Measurements from ENCODE around the gene CAMSAP1.

The CAMSAP1 gene

DNA sequence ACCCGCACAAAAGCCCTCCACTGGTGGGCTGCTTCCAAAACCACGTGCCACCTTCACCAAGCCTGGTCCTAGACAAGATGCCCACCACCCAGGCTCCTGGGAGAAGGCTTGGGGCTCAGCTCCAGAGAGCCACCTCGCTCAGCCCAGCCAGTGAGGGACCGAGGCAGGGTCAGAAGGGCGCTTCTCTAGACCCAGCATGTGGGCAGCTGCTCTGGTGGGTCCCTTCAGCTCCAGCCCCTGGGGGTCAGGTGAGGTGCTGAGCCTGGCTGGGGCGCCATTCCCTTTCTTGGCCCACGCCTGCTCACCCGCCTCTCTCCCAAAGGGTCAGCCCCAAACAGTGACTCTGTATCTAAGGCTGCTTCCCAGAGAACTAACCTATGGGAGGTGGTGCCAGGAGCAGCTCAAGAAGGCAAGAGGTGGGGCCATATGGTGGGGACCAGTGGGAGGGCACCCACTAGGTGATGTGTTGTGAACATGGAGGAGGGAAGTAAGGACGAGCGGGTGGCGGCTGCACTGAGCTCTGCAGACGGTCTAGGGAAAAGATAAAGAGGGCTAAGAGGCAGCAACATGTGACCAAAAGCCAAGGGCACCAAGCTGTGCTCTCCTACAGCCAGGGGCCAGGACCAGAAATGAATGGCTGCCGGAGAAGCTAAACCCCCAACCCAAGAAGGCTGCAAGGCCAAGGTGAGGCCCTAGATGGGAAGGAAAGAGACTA, 79.3 kb downstream of the CAMSAP1 start:
- no peak for DNase-seq

DNA sequence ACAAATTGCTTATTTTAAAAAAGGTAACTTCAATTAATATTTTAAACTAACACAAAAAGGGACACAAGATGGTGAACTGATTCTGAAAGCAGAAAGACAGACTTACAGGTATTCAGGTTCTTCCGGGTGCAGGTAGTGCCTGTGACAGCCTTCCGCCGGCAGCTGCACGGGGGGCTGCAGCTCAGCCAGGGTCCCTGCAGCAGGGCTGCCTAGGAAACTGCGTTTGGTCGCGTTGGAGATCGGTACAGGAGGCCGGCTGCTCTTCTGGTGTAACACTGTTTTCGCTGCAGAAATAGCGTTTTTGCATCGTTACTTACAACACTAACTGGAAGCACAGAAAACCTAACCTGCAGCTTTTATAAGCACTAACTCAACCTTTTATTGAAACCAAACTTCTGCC, 80.0 kb downstream of the CAMSAP1 start:
- DNase-seq = no peak

DNA sequence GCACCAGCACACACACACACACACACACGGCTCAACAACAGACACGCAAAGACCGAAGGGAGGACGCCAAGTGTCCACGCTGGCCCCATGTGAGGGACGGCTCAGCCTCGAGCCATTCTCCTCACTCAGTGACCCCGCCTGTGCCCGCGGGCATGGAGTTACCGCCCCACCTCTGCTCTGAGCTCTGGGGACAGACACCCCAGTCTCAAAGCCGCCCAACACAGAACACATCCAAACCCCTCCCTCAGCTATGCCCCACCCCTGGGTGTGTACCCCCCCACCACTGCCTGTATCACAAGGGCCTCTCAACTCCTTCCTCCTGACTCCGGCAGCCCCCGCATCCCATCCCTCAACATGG, 81.2 kb downstream of the CAMSAP1 start:
- no peak for DNase-seq

DNA sequence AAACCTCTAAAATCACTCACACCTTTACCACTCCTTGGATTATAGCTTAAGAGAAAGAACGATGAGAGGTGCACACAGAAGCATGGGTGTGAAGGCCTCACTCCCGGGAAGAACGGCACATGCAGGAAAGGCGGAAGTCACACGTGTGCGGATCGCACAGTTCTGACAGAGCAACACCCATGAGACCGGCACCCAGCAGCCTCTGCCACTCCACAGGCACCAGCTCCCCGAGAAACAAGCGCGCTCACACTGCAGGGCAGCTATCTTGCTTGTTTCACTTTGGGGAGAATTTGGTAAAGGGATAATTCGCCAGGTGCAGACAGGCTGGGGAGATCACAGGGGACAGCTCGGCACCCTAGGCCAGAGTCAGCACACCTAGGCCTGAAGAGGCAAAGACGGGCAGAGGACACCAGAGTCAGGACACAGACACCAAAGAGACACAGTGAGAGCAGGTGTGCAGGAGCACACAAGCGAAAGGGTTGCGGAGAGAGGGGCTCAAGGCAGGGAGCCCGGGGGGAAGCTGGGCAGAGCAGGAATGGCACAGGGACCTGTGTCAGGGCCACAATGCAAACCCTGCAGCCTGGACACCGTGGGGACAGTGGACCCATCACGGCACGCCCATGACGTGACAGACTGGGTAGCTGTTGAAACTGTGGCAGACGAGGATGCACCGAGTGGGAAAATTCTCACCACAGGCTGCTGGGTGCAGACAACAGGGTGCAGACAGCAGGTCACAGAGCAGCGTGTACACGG, 81.7 kb downstream of the CAMSAP1 start:
- no peak for DNase-seq

DNA sequence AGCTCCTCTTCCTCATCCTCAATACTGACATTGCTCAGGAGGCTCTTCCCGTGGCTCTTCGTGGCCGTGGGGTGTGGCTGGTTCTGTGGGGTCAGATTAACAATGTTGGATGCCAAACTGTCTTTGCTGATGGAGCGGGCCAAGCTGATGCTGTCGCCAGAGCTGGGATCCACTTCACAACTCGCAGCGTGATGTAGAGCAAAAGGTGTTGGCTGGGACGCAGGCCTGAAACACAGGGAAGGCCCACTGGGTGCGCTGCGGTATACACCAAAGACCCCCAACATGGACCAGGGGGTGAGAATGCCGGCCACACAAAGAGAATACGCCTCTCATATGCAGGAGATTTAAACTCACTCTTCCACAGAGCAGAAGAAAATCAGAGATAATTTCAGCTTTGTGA, 84.3 kb downstream of the CAMSAP1 start:
- no peak for DNase-seq

DNA sequence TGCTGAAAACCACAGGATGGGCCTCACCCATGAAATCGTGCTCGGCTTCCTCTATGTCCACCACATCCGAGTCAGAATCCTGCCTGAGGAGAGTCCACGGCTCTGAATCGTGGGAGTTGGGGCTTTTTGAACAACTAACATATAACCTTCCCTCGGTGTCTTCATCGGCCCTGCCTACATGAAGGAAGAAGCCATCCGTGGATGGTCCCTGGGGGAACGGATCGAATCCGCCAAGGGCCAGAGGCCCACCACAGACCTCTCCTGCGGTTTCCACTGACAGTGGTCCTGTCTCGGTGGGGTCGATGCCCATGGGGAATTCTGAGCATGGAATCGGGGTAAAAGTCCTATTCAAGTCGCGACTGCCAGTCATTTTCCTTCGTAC, 85.0 kb downstream of the CAMSAP1 start:
- DNase-seq = no peak

DNA sequence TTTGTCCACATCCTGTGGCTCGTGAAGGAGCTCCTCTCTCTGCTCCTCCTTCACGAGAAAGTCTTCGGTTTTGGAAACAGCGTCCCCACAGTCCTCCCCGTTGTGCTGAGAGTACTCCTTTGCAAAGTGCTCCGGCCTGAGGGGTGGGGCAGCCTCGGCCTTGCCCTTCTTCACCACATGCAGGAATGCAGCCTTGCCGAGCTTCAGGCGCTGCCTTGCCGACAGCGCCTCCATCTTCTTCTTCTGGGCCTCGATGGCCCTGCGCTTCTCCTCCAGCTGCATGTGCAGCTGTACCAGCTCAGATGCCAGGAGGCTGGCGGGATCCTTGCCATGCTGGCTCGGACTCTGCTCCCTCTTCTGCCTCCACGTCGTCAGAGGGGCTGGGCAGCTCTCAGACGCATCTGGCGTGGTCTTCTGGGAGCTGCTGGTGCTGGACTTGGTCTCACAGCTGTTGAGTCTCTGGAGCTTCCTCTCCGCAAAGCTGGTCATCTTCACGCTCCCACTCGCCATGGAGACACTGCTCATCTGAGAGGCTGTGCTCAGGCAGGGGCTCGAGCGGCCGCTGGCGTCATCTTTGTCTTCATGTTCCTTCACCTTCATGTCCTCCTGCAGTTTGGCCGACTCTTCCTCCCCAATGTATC, 85.5 kb downstream of the CAMSAP1 start:
- no peak for DNase-seq

DNA sequence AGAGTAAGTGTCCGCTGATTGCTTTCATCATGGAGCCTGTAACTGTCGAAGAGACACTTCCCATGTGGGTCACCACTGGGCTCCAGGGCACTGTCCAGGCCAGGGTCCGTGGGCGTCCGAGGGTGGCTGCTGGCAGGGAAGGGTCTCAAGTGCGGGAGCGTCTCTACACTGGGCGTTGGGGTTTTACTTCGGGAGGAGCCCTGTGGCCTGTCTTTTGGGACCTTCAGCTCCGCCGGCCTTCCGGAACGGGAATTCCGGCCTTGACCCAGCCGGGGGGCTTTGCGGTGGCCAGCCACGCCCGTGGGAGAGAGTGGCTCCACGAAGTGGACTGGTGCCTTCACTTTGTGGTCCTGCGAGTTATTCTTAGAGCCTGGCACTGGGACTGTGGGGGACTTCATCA, 86.2 kb downstream of the CAMSAP1 start:
- no peak for DNase-seq

DNA sequence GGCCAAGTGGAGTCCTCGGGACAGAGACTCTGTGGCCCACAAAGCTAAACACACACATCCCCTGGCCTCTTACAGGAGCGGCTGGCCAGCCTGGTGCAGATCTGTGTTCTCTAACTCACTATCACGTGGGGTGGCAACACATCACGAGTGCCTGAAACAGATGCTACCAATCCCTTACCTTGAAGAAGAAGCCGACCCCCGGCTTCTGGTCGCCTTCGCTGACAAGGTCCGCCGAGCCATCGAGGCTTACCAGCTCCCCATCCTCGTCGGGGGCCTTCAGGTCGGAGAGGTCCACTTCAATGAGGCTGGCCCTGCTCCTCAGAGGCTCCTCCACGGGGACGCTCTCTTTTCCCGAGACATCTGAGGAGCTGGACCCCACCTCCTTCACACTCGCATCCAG, 86.7 kb downstream of the CAMSAP1 start:
- no peak for DNase-seq

DNA sequence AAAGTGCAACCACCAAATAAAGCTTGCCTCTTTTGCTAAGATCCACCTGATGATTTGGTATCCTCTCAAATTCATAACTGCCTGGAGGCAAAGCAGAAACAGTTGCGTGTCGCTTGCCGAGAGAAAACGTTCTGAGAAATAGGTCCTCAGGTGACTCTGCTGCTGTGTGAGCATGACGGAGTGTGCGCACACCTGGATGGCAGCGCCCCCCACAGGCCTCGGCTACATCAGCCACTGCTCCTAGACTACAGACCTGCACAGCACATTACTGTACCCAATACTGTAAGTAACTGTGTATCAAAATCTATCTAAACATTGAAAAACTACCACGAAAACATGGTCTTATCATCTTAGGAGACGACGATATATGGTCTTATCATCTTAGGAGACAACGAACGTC, 87.4 kb downstream of the CAMSAP1 start:
- DNase-seq = no peak

DNA sequence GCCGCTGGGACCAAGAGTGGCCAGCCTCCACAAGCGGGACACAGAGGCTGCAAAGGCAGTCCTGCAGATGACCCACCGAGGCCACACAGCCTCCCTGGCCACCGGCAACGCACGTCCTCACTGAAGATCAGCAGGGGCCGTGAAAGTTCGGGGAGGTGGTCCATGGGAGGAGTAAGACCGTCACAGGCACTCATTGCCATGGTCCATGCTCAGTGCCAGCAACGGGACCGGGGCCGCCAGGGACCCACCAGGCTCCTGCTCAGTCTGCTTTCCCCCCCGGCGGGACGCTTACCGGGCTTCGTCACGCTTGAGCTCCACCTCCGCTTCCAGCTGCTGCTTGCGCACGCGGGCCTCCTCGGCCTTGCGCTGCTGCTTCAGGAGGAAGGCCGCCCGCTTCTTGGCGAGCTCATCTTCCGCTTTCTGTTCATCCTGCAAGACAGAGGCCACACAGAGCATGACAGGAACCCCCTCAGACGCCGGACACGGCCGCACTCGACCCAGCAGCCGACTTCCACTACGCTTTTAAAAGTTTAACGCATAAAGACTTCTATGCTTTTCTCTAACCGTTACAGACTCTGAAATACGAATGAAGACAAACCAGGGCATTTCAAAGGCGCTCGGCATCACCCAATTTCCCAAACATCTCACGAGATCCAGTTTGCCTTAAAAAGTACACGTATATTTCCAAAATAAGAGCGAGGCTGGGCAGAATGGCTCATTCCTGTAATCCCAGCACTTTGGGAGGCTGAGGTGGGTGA, 88.4 kb downstream of the CAMSAP1 start:
- no peak for DNase-seq

DNA sequence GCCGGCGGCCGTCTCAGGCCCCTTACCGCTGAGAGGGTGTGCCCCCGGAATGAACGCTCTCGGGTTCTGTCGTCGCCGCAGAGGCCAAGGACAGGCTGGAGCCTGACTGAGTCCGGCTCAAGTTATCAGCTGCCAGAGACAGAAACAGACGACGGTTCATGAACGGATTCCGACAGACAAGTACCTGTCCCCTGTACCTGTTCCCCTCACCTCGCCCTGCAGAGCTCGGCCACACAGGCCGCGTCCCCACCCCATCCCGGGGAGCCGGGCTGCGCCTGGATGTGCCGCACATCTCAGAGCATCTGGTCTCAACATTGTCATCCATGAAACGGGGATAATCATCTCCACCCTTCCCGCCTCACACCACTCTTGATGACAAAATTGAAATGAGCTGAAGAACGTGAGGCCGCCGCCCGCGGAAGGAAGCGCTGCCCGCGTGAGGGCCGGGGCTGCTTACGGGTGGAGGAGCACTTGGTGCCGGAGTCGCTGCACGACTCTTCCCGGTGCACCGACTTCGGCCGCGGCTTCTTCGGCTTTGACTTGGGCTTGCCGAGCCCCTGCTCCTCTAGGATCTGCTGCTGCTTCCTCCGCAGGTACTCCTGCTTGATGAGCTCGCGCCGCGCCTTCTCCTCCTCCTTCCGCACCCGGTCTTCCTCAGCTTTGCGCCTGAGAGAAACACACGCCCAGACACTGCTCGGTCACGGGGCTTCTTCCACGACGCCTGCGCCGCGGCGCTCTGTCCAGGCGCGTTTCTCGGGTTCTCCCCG, 89.2 kb downstream of the CAMSAP1 start:
- DNase-seq = no peak

DNA sequence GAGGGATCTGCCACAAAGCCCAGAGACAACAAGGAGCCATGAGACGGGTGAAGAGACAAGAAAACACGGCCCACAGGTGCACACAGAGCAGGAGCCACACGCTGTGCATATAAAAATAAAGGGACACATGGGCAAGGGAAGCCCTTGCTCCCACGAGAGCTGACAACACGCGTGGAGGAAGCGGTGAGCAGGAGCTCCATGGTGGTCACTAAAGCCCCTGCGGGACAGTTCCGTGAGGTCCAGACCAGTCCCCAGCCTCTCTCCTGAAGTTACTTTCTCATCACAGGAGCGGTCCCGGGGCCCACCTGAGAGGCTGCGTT, 90.7 kb downstream of the CAMSAP1 start:
- no peak for DNase-seq

DNA sequence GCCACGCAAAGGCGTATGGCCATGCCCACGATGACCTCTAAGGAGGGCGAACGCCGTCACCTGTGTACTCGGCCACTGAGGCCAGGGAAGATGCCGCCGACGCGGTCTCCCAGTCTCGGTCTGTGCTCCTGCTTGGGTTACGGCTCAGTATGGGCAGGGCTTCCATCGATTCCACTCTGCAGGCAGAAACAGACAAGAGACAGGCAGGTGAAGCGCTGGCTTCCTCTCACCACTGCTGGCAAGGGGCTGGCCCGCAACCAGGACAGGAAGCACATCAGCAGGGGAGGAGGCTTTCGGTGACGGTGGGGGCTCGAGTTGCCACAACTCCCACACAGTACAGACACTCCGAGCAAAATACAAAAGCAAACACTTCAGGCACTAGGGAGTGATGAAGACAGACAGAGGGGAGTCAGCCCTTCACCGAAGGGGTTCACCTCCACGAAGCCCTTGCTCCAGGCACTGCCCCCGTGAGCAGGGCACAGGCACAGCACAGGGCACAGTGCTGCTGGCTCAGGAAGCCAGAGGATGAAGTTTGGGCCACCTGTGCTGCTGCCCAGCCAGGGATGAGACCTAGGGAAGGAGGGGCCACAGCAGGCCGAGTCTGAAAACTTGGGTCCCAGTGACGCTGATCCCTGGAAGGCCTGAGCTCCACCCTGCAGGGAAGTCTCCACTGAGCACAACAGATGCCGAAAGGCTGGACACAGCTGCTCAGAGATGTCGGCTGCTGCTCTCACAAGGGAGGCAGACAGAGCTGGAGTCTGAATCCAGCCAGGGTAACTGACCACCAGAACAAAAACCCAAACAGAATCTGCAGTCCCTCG, 91.3 kb downstream of the CAMSAP1 start:
- no peak for DNase-seq

DNA sequence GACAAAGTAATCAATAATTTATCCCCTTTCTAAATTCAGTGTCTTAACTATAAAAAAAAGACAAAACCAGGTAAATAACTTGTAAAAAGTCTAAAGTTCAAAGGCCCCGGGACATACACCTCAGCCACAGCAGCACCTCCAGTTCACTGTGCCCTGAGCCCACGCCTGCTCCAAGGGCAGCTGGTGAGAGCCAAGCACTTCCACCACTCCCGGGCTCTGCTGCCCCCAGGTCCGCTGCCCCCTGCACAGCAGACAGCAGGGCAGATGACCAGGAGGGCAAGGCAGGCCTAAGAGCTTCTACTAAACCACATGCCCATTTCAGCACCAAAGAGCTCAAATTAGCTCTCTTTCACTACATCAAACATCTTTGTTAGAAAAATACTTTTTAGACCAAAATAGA, 91.9 kb downstream of the CAMSAP1 start:
- no peak for DNase-seq

DNA sequence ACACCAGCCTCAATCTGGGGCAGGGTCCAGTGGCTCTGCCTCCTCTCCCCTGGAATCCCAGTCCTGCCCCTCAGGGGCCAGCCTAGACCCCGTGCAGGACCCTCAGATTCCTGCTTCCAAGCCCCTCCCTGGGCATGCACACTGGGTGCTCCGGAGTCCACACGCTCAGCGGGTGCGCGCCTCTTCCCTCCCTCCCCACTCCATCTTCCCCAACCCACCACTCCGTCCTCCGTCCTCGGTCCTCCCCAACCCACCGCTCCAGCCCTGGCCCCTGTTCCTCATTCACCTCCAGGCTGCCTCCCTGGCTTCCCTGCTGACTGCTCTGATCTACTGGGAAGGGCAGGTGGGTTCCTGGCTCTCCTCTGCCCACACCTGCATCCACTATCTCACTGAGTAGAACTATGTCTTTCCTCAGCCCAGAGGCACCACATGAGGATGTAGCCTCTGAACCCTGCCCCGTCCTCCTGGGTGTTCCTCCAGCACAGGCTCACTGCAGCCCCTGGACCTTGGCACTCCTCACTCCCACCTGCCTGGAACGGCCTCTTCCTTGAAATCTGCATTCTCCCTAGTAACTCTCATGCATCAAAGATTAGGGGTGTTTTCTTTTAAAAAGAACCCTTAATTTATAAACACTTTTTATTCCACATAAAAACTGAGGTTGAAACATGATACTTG, 92.8 kb downstream of the CAMSAP1 start:
- no peak for DNase-seq

DNA sequence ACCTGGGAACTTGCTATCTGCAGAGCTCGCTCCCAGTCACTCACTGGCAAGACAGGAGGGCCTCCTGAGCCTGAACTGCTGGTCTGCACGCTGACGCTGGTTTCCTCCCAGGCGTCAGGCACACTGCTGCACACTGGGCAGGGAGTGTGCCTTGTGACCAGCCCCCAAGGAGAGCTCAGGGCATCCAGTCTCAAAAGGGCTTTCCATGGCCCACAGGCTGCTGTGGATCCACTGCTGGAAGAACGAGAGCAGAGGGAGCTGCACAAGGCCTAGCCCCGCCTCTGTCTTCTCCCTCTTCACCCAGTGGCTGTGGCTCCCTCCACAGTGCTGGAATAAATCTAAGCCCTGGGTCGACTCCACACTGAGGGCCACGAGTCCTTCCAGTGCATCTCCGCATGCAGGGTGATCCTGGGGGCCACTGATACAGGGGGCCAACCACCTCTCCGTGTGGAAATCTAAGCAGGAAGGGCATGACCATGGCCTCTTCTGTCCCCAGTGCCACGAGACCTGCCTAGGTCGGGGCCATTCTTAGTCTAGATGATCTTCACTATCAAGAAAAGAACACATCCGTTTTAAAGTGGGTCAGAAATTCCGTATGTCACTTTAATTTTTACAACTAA, 93.6 kb downstream of the CAMSAP1 start:
- no peak for DNase-seq

DNA sequence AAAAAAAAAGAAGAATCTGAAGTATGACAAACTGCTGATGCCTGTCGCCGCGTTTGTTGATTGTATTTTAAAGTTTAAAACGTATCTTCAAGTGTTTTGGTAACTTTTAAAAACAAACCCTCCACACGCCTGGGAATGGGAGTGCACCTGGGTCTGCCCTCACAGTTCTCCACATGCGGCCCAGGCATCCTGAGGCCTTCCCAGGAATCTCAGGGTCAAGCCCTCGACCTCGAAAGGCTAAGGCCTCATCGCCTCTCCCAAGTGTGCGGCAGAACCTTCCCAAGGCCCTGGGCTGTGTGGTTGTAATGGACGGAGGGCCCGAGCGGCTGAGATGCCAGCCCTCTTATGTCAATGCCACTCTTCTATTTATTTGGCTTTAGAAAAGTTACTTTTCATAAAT, 94.4 kb downstream of the CAMSAP1 start:
- no peak for DNase-seq

DNA sequence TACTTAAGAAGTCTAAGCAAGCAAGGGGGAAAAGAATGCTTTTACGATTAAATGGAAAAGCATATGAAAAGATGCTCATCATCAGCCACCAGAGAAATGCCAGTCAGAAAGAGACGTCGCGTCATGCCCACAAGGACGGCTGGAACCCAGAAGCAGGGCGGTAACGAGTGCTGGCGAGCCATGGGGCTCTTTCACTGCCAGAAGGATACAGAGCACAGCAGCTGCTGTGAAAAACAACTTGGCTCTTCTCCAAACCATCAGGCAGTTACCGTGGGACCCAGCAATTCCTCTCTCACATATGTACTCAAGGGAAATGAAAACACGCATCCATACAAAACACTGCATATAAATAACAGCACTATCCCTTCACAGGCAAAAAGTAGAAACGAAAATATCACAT, 95.5 kb downstream of the CAMSAP1 start:
- DNase-seq = no peak

DNA sequence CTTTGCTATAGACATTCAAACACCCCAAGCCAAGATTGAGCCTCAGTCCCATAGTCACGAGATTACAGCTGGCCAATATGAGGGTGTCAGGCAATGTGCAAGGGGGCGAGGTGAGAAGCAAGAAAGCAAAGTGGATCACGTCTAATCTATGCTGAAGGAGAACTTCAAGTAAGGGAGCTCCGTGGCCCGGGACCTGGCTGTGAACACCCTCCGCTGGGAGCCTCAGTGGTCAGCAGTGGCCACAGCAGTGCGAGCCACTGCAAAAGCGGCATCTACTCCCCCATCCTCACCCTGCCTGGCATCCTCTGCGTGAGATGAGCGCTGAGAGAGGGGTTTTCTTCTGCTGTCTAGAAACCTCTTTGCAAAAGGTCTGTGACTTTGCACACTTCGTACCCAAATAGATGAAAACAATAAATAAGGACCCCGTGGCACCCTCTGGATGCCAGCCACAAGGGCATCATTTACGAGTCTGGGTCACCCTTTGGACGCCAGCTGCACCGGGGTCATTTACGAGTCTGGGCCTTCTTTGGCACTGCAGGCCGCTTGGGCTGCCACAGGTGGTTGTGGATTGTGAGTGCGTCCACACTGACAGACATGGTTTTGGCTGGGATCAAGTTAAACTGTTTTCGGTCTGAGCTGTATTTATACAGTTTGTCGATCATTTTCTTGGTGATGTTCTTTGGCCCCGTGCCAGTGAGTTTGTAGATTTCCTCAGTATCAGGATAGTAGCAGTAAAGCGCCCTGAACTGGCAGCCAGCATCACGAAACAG, 96.4 kb downstream of the CAMSAP1 start:
- DNase-seq = no peak

All from CD4-positive, alpha-beta T cell treated with Interleukin-1 beta for 1 hour (primary cell).